GM23338 (cell line): ENCODE measurements around the gene GPR87. TPM values are rescaled to one million over a fixed set of nuclear protein-coding genes. Genes with fewer than 3 reads are reported as not detected.

Experiments
- ATAC-seq: fragments of 200-7000 bp; cut with Tn5 transposase; 3 replicates; pipeline ENCODE4 v1.9.1; 2020
- DNase-seq: peaks from one replicate; pipeline ENCODE4 v3.0.0-alpha.2; 2015; ENCODE audit warnings: low spot score
- H2AFZ ChIP-seq: fragments of 200-600 bp; sonication (generic); 2 replicates; pipeline ENCODE4 v1.8.0; 2016; ENCODE audit warnings: antibody characterized with exemption, mild to moderate bottlenecking, moderate library complexity
- H3F3A ChIP-seq: fragments of 200-600 bp; sonication (generic); replicated peaks from 2 replicates; pipeline ENCODE4 v1.8.0; 2017; ENCODE audit warnings: antibody characterized with exemption, mixed run types, low read depth
- H3K27ac ChIP-seq: fragments of 200-600 bp; sonication (generic); 2 replicates; pipeline ENCODE4 v1.6.1; 2016; ENCODE audit warnings: low read depth
- H3K27me3 ChIP-seq: fragments of 200-600 bp; sonication (generic); 2 replicates; pipeline ENCODE4 v1.8.0; 2016; ENCODE audit warnings: mild to moderate bottlenecking, mixed run types, moderate library complexity; ENCODE audit not compliant: insufficient read depth
- H3K36me3 ChIP-seq: fragments of 200-600 bp; sonication (generic); 2 replicates; pipeline ENCODE4 v1.8.0; 2016; ENCODE audit warnings: mild to moderate bottlenecking; ENCODE audit not compliant: insufficient read depth
- H3K4me1 ChIP-seq: fragments of 200-600 bp; sonication (generic); 2 replicates; pipeline ENCODE4 v1.8.0; 2016; ENCODE audit warnings: mild to moderate bottlenecking, moderate library complexity; ENCODE audit not compliant: insufficient read depth
- H3K4me2 ChIP-seq: fragments of 200-600 bp; sonication (generic); 2 replicates; pipeline ENCODE4 v1.7.1; 2017; ENCODE audit warnings: mixed run types
- H3K4me3 ChIP-seq: fragments of 200-600 bp; sonication (generic); 2 replicates; pipeline ENCODE4 v1.6.1; 2016; ENCODE audit warnings: mixed run types
- H3K79me2 ChIP-seq: fragments of 200-600 bp; sonication (generic); replicated peaks from 2 replicates; pipeline ENCODE4 v1.8.0; 2017; ENCODE audit warnings: mild to moderate bottlenecking; ENCODE audit not compliant: insufficient read depth
- H3K9me2 ChIP-seq: fragments of 200-600 bp; sonication (generic); 2 replicates; pipeline ENCODE4 v1.8.0; 2017; ENCODE audit not compliant: insufficient read depth
- H4K20me1 ChIP-seq: fragments of 200-600 bp; sonication (generic); replicated peaks from 2 replicates; pipeline ENCODE4 v1.8.0; 2017; ENCODE audit warnings: mild to moderate bottlenecking; ENCODE audit not compliant: insufficient read depth
- H3K27ac Mint-ChIP-seq: 2 replicates; pipeline ENCODE4 v1.8.0; 2020; ENCODE audit warnings: inconsistent platforms, mild to moderate bottlenecking, moderate library complexity, mixed read lengths
- H3K27me3 Mint-ChIP-seq: 3 replicates; pipeline ENCODE4 v1.8.0; 2022; ENCODE audit warnings: low read depth, mild to moderate bottlenecking, moderate library complexity, mixed read lengths, inconsistent platforms; ENCODE audit not compliant: insufficient read depth, poor library complexity
- H3K36me3 Mint-ChIP-seq: 3 replicates; pipeline ENCODE4 v1.8.0; 2021; ENCODE audit warnings: low read depth, mild to moderate bottlenecking, inconsistent platforms, moderate library complexity, mixed read lengths
- H3K4me1 Mint-ChIP-seq: 3 replicates; pipeline ENCODE4 v1.8.0; 2020; ENCODE audit warnings: mild to moderate bottlenecking, inconsistent platforms, mixed read lengths
- H3K4me3 Mint-ChIP-seq: 3 replicates; pipeline ENCODE4 v1.8.0; 2021; ENCODE audit warnings: moderate library complexity, mild to moderate bottlenecking, inconsistent platforms, mixed read lengths
- H3K9me3 Mint-ChIP-seq: 3 replicates; pipeline ENCODE4 v1.8.0; 2020; ENCODE audit warnings: moderate library complexity, mild to moderate bottlenecking, inconsistent platforms, mixed read lengths
- CREB1 ChIP-seq: fragments of 250-450 bp; sonication (Bioruptor Pico); IDR thresholded peaks from 2 replicates; pipeline ENCODE4 v1.5.0; 2020; ENCODE audit warnings: low read depth, mild to moderate bottlenecking, moderate library complexity
- ETS1 ChIP-seq: IDR thresholded peaks from 2 replicates; pipeline ENCODE4 v1.6.1; 2016; ENCODE audit warnings: antibody characterized with exemption
- EZH2 ChIP-seq: fragments of 200-600 bp; sonication (generic); IDR thresholded peaks from one replicate; pipeline ENCODE4 v1.8.0; 2017; ENCODE audit warnings: antibody characterized with exemption, mild to moderate bottlenecking, low read depth; ENCODE audit not compliant: unreplicated experiment
- EZH2phosphoT487 ChIP-seq: fragments of 200-600 bp; sonication (generic); IDR thresholded peaks from one replicate; pipeline ENCODE4 v1.8.1; 2018; ENCODE audit warnings: antibody characterized with exemption; ENCODE audit not compliant: unreplicated experiment
- JUNB ChIP-seq: IDR thresholded peaks from one replicate; pipeline ENCODE4 v1.6.1; 2016; ENCODE audit warnings: antibody characterized with exemption; ENCODE audit not compliant: unreplicated experiment
- POLR2AphosphoS5 ChIP-seq: IDR thresholded peaks from 2 replicates; pipeline ENCODE4 v1.6.1; 2016; ENCODE audit warnings: antibody characterized with exemption, low read depth
- STAT1 ChIP-seq: IDR thresholded peaks from one replicate; pipeline ENCODE4 v1.6.1; 2016; ENCODE audit warnings: antibody characterized with exemption; ENCODE audit not compliant: unreplicated experiment
- ZNF114 ChIP-seq: fragments of 250-450 bp; sonication (Bioruptor Pico); IDR thresholded peaks from 2 replicates; pipeline ENCODE4 v1.5.0; 2020; ENCODE audit warnings: mild to moderate bottlenecking, moderate library complexity
- ZNF331 ChIP-seq: fragments of 250-450 bp; sonication (Bioruptor Pico); IDR thresholded peaks from 2 replicates; pipeline ENCODE4 v1.5.0; 2020; ENCODE audit warnings: low read depth, mild to moderate bottlenecking, moderate library complexity
- polyA plus RNA-seq: library from polyadenylated mRNA; unstranded; fragments of >200 nt; fragmentation: Nextera tagmentation; extraction: Ambion mirVana; gene quantifications from 2 replicates; pipeline ENCODE4 v1.2.1, GENCODE V29; 2016
- total RNA-seq: library from RNA; depleted of rRNA; stranded (reverse); fragments of >200 nt; shearing (Covaris generic); gene quantifications from 2 replicates; pipeline ENCODE4 v1.2.3, GENCODE V29; 2014
- TF ChIP-seq, protein P1 (sequence below): IDR thresholded peaks from one replicate; pipeline ENCODE4 v1.6.1; 2018; ENCODE audit warnings: antibody characterized with exemption; ENCODE audit not compliant: unreplicated experiment
- TF ChIP-seq, protein P2 (sequence below), 2 experiments: fragments of 200-600 bp in 1 of 2; sonication (generic) in 1 of 2; conservative IDR thresholded peaks; 2 replicates each; pipeline versions ENCODE4 v1.5.1 to v1.6.1; 2016 to 2017; ENCODE audit warnings: antibody characterized with exemption in 2 of 2, low read depth in 2 of 2, mild to moderate bottlenecking in 2 of 2, moderate library complexity in 1 of 2
- TF ChIP-seq, protein P3 (sequence below): fragments of 250-450 bp; sonication (Bioruptor Pico); IDR thresholded peaks from 2 replicates; pipeline ENCODE4 v1.5.0; 2020; ENCODE audit warnings: mild to moderate bottlenecking, moderate library complexity

Gene GPR87
- total and polyA plus RNA-seq, 2 experiments from 2014 or later: 0.21 TPM; not detected in 1

GRCh38 chr3:151265166-151265565 lies 51.5 kb downstream of the GPR87 start (continued):
- TF ChIP-seq EZH2phosphoT487 (no peak), JUNB (no peak), ZNF114 (CRISPR knock-in tag) (no peak), ETS1 (no peak), ZNF331 (CRISPR knock-in tag) (no peak), POLR2AphosphoS5 (no peak), EZH2 (no peak), CREB1 (CRISPR knock-in tag) (no peak)
- TF ChIP-seq, protein P1, sequence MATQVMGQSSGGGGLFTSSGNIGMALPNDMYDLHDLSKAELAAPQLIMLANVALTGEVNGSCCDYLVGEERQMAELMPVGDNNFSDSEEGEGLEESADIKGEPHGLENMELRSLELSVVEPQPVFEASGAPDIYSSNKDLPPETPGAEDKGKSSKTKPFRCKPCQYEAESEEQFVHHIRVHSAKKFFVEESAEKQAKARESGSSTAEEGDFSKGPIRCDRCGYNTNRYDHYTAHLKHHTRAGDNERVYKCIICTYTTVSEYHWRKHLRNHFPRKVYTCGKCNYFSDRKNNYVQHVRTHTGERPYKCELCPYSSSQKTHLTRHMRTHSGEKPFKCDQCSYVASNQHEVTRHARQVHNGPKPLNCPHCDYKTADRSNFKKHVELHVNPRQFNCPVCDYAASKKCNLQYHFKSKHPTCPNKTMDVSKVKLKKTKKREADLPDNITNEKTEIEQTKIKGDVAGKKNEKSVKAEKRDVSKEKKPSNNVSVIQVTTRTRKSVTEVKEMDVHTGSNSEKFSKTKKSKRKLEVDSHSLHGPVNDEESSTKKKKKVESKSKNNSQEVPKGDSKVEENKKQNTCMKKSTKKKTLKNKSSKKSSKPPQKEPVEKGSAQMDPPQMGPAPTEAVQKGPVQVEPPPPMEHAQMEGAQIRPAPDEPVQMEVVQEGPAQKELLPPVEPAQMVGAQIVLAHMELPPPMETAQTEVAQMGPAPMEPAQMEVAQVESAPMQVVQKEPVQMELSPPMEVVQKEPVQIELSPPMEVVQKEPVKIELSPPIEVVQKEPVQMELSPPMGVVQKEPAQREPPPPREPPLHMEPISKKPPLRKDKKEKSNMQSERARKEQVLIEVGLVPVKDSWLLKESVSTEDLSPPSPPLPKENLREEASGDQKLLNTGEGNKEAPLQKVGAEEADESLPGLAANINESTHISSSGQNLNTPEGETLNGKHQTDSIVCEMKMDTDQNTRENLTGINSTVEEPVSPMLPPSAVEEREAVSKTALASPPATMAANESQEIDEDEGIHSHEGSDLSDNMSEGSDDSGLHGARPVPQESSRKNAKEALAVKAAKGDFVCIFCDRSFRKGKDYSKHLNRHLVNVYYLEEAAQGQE: no peak

GRCh38 chr3:151264605-151265004 lies 52.0 kb downstream of the GPR87 start:
- Histone ChIP-seq H3K36me3 (no peaks in the 10 kb centered on the region), H3K4me1 (peaks cover 22% of the 10 kb centered on the region), H3K4me2 (no peak overlapping the region), H4K20me1 (no peaks in the 10 kb centered on the region), H3K4me3 (no peak overlapping the region), H3K9me2 (no peaks in the 10 kb centered on the region), H2AFZ (no peak overlapping the region), H3K27ac (no peak overlapping the region), H3K27me3 (no peaks in the 10 kb centered on the region), H3K79me2 (no peaks in the 10 kb centered on the region), H3F3A (no peaks in the 10 kb centered on the region)
- H3K4me3 Mint-ChIP-seq: no peak overlapping the region
- H3K36me3 Mint-ChIP-seq: peaks cover 7% of the 10 kb centered on the region; the same call in 1 of the 3 replicates
- DNase-seq (no peak), ATAC-seq (no peak; the same call in 2 of the 3 replicates)
- H3K4me1 Mint-ChIP-seq: peaks cover 24% of the 10 kb centered on the region
- no peaks in the 10 kb centered on the region for H3K9me3 Mint-ChIP-seq
- H3K27ac Mint-ChIP-seq: peak overlapping the region; percentile 0; the same call in 1 of the 2 replicates
- no peaks in the 10 kb centered on the region for H3K27me3 Mint-ChIP-seq
- TF ChIP-seq, protein P2, sequence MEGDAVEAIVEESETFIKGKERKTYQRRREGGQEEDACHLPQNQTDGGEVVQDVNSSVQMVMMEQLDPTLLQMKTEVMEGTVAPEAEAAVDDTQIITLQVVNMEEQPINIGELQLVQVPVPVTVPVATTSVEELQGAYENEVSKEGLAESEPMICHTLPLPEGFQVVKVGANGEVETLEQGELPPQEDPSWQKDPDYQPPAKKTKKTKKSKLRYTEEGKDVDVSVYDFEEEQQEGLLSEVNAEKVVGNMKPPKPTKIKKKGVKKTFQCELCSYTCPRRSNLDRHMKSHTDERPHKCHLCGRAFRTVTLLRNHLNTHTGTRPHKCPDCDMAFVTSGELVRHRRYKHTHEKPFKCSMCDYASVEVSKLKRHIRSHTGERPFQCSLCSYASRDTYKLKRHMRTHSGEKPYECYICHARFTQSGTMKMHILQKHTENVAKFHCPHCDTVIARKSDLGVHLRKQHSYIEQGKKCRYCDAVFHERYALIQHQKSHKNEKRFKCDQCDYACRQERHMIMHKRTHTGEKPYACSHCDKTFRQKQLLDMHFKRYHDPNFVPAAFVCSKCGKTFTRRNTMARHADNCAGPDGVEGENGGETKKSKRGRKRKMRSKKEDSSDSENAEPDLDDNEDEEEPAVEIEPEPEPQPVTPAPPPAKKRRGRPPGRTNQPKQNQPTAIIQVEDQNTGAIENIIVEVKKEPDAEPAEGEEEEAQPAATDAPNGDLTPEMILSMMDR (conservative IDR thresholded peaks at IDR 0.05; ENCODE audit: low read depth in 2 of 2): no peak
- TF ChIP-seq JUNB (no peak), STAT1 (no peak), EZH2 (no peak)
- TF ChIP-seq, protein P3, sequence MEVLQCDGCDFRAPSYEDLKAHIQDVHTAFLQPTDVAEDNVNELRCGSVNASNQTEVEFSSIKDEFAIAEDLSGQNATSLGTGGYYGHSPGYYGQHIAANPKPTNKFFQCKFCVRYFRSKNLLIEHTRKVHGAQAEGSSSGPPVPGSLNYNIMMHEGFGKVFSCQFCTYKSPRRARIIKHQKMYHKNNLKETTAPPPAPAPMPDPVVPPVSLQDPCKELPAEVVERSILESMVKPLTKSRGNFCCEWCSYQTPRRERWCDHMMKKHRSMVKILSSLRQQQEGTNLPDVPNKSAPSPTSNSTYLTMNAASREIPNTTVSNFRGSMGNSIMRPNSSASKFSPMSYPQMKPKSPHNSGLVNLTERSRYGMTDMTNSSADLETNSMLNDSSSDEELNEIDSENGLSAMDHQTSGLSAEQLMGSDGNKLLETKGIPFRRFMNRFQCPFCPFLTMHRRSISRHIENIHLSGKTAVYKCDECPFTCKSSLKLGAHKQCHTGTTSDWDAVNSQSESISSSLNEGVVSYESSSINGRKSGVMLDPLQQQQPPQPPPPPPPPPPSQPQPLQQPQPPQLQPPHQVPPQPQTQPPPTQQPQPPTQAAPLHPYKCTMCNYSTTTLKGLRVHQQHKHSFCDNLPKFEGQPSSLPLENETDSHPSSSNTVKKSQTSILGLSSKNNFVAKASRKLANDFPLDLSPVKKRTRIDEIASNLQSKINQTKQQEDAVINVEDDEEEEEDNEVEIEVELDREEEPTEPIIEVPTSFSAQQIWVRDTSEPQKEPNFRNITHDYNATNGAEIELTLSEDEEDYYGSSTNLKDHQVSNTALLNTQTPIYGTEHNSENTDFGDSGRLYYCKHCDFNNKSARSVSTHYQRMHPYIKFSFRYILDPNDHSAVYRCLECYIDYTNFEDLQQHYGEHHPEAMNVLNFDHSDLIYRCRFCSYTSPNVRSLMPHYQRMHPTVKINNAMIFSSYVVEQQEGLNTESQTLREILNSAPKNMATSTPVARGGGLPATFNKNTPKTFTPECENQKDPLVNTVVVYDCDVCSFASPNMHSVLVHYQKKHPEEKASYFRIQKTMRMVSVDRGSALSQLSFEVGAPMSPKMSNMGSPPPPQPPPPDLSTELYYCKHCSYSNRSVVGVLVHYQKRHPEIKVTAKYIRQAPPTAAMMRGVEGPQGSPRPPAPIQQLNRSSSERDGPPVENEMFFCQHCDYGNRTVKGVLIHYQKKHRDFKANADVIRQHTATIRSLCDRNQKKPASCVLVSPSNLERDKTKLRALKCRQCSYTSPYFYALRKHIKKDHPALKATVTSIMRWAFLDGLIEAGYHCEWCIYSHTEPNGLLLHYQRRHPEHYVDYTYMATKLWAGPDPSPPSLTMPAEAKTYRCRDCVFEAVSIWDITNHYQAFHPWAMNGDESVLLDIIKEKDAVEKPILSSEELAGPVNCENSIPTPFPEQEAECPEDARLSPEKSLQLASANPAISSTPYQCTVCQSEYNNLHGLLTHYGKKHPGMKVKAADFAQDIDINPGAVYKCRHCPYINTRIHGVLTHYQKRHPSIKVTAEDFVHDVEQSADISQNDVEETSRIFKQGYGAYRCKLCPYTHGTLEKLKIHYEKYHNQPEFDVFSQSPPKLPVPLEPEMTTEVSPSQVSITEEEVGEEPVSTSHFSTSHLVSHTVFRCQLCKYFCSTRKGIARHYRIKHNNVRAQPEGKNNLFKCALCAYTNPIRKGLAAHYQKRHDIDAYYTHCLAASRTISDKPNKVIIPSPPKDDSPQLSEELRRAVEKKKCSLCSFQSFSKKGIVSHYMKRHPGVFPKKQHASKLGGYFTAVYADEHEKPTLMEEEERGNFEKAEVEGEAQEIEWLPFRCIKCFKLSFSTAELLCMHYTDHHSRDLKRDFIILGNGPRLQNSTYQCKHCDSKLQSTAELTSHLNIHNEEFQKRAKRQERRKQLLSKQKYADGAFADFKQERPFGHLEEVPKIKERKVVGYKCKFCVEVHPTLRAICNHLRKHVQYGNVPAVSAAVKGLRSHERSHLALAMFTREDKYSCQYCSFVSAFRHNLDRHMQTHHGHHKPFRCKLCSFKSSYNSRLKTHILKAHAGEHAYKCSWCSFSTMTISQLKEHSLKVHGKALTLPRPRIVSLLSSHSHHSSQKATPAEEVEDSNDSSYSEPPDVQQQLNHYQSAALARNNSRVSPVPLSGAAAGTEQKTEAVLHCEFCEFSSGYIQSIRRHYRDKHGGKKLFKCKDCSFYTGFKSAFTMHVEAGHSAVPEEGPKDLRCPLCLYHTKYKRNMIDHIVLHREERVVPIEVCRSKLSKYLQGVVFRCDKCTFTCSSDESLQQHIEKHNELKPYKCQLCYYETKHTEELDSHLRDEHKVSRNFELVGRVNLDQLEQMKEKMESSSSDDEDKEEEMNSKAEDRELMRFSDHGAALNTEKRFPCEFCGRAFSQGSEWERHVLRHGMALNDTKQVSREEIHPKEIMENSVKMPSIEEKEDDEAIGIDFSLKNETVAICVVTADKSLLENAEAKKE: no peak
